Stimulated activated CD4-positive, alpha-beta T cell treated with anti-CD3 and anti-CD28 coated beads, TNF-alpha, amount 100 ng/mL, for 1 hour (primary cell): ENCODE measurements around the gene GP1BA.
"Not testable (repeated sequence)": the region's sequence is repeated elsewhere in the genome, so short reads cannot be mapped to it uniquely, and the experiment has no call there.

Experiments used
- DNase-seq, 3 donors: peaks; one replicate each; pipeline ENCODE4 v3.0.0-alpha.2; 2020; ENCODE audit warnings: low read depth in 3 of 3, low spot score in 1 of 3

The GP1BA gene

GRCh38 chr17:4901108-4901647 is 30.9 kb upstream of the GP1BA start:
- peak in 1 of 3 donors; percentile 13 for DNase-seq

DNA sequence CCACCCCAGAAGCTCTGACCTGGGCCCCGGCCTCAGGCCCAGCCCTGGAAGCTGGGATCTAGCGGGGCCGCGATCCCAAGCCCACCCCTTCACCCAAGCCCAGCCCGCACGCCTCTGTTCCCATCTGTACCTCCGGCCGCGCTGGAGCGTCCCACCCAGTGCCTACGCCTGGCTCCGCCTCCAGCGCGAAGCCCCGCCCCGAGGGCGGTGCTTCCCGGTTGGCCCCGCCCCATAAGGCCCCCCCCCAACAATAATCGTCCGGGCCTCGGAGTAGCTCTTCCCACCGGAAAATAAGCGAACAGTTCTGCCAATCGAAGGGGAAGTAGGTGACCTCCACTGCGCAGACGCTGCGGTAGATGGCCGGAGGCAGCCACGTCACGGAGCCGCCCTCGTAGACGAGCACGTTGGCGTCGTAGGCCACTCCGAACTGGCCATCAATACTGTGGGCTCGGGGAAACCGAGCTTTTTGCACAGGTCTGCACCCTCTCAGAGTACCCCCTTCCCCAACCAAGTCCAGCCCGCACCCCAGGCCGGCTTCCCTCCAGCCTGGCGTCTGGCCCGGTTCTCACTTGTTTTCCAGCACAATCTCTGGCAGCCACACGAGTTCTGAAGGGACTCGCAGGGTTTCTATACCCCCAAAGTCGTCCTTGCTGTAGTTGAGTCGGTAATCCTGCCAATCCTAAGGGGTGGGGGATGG is 30.3 kb upstream of the GP1BA start:
- DNase-seq, result no peak

DNA sequence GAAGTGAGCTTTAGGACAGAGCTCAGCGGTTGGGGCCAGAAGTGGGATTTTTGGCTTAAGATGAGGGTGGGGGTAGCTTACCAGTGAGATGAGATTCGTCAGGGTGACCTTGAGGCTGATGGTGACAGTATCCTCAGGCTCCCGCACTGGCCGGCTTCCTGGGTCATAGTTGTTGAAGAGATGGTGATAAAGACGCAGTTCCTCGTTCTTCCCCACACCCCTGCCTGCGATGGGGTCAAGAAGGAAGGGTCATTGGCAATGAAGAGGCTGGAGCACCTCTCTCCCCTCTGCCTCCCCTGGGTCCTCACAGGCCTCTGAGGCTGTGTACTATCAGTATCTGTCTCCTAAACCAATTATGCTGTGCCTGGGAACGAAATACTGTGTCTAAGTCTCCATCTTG is 29.5 kb upstream of the GP1BA start:
- no peak for DNase-seq

DNA sequence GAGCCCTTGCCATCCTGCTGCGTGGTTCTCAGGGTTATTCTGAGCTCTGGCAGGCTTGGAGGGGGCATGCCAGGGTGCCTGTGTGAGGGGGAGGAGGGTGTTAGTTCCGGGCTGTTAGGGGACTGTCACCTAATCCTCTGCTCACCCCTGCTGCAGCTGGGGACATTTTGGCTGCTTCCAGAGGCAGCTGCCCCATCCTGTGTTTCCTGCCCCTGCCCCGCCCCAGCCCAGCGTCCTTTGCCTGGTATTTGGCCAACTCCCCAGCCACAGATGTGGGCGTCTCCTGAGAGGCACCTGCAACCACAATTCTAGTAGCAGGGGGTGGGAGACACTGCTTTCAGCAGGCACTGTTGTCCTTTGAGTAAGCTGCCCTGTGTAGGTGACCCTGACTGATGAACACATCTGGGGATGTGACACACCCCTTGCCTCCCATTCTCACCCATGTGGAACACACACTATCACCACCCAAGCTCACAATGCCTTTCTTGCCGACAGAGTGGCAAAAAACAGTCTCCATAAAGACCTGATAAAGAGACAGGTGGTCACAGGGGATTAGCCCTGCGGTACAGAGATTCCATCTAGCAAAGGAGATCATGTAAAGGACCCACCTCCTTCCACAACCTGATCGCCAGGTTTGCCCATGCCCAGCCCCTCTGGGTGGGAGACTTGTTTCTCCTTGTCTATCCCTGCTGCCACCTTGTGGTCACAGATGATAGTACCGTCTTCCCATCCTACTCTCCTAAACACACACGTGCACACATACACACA is 28.8 kb upstream of the GP1BA start, which contains the start of gene CHRNE:
Gene CHRNE, minus strand, starts transcription at position 48 of the 768 bp plus-strand sequence. Its CDS starts 35 bp downstream, at position 13.
- peak in 2 of 3 donors; percentile 39 to 52 for DNase-seq

DNA sequence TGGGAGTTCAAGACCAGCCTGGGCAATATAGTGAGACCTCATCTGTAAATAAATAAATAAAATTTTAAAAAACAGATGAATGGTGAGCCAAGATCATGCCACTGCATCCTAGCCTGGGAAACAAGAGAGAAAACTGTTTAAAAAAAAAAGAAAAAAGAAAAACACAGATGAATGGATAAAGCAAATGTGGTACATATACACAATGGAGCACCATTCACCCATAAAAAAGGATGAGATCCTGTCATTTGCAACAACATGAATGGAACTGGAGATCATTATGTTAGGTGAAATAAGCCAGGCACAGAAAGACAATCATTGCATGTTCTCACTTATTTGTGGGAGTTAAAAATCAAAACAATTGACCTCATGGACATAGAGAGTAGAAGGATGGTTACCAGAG is 25.4 kb upstream of the GP1BA start:
- DNase-seq, result not testable (repeated sequence)

DNA sequence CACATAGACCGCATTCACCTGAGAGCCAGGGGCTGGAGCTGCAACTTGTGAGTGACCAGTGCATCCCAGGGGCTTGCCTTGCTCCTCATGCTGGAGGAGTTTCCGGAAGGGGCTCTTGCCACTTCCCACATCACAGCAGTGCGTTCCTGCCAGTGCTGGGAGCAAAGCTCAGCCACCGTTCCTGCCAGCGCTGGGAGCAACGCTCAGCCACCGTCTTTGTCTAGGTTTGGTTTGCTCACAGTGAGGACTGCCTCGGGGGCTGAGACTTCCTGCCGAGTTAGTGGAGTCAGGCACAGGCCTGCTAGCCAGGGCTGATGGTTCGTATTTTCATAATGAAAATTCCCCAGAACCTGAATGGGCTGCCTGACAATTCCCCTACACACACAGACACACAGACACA is 23.8 kb upstream of the GP1BA start:
- DNase-seq, result no peak

DNA sequence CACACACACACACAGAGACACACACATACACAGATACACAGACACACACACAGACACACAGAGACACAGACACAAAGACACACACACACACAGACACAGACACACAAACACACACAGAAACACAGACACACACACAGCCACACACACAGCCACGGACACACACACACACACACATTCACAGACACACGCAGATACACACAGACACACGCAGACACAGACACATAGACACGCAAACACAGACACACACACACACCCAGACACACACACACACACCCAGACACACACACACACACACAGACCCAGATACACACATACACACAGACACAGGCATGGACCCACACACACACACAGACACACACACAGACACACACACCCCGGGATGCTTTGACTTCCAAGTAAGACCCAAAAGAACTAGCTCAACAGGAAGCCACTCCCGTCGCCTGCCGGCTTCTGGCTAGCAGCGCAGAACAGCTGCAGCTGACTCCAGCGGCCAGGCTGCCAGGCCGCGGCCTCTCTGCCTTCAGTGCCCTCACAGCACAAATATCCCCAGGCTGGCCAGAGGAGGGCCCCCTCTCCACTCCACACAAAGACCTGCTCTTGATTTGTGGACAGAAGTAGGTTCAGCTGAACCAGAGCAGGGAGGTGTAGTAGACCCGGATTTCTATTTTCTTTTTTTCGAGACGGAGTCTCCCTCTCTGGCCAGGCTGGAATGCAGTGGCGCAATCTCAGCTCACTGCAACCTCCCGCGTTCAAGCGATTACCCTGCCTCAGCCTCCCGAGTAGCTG is 23.2 kb upstream of the GP1BA start:
- peak; percentile 51 to 57 (median 53) for DNase-seq

DNA sequence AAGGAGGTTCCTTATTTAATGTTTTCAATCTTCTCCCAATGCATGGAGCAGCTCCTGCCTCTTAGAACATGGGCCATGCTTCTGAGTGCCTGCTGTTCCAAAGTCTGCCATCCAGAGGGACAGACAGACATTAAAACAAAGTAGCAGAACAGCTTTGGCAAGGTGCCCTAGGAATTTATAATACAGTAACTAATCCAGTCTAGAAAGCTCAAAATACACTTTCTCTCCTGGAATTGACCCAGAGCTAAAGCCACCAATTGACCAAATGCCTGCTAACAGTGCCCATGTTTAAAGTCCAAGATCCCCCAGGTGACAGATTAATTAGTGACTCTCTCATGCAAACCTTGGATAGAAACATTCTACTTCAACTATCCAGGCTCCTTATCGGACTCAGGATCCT is 18.1 kb upstream of the GP1BA start:
- no peak for DNase-seq

DNA sequence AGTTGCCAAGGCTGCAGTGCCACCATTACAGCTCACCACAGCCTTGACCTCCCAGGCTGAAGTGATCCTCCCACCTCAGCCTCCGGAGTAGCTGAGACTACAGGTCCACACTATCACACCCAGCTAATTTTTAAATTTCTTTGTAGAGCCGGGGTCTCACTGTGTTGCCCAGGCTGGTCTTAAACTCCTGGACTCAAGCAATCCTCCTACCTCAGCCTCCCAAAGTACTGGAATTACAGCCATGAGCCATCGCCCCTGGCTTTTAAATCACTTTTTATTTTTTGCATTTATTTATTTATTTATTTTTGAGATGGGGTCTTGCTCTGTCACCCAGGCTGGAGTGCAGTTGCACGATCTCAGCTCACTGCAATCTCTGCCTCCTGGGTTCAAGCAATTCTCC is 17.5 kb upstream of the GP1BA start:
- not testable (repeated sequence) for DNase-seq

DNA sequence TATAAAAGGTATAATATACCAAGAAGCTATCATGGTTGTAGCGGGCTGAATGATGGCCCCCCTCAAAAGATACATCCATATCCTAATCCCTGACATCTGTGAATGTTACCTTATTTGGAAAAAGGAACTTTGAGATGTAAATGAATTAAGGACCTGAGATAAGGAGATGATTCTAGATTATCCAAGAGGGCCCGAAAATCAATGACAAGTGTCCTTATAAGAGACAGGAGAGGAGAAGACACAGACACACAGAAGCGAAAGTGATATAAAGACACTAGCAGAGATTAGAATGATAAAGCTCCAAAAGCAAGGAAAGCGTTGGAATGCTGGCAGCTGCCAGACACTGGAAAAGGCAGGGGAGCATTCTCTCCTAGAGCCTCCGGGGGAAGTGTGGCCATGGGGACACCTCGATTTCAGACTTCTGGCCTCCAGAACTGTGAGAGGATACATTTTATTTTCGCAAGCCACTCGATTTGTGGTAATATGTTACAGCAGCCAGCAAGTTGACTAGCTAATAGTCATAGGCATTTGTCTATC is 12.5 kb upstream of the GP1BA start:
- no peak for DNase-seq

GRCh38 chr17:4920351-4921048 is 11.6 kb upstream of the GP1BA start:
- no peak for DNase-seq

- no peak for DNase-seq
Observed at GRCh38 chr17:4921320-4921719, 10.8 kb upstream of the GP1BA start.

- DNase-seq, result not testable (repeated sequence)
Observed at GRCh38 chr17:4926577-4927335, 5.3 kb upstream of the GP1BA start.

GRCh38 chr17:4928881-4929280 is 3.2 kb upstream of the GP1BA start:
- no peak for DNase-seq

DNA sequence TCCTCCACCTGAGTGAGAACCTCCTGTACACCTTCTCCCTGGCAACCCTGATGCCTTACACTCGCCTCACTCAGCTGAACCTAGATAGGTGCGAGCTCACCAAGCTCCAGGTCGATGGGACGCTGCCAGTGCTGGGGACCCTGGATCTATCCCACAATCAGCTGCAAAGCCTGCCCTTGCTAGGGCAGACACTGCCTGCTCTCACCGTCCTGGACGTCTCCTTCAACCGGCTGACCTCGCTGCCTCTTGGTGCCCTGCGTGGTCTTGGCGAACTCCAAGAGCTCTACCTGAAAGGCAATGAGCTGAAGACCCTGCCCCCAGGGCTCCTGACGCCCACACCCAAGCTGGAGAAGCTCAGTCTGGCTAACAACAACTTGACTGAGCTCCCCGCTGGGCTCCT is 679 bp downstream of the GP1BA start:
- DNase-seq, result no peak

GRCh38 chr17:4933646-4934045 is 1.6 kb downstream of the GP1BA start:
- no peak for DNase-seq

GRCh38 chr17:4934173-4934979 is 2.3 kb downstream of the GP1BA start:
- no peak for DNase-seq

- DNase-seq, result no peak
Observed at GRCh38 chr17:4935650-4936049, 3.6 kb downstream of the GP1BA start.

DNA sequence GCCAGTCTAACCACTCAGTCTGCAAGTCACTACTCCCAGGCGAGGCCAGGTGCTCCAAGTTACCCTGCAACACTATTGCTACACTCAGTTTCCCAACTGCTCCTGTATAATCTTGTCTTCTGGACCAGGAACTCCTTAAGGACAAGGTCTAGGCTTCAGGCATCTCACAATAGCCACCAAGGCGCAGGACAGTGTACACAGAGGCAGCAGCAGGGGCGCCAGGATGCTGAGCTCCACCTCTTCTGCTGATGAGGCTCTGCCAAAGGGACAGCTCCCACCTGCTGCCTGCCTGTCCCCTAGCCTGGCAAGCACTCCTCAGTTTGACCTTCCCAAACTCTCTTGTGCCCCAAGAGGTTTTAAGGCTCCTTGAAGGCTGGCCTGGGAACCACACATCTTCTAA is 4.4 kb downstream of the GP1BA start:
- no peak for DNase-seq
